K562 (cell line): ENCODE data around the gene SLC39A9. TPM values are rescaled to one million over a fixed set of nuclear protein-coding genes. Genes with fewer than 3 reads are reported as not detected.

Experiments used
- ARHGAP35 ChIP-seq: fragments of 450-650 bp; IDR thresholded peaks from 2 replicates; pipeline ENCODE4 v1.6.1; 2018; ENCODE audit not compliant: partially characterized antibody
- ARNT ChIP-seq, 2 experiments: fragments of 450-650 bp; IDR thresholded peaks; 2 replicates each; pipeline ENCODE4 v1.6.1; 2016; ENCODE audit warnings: mild to moderate bottlenecking in 1 of 2
- CHAMP1 ChIP-seq: fragments of 450-650 bp; IDR thresholded peaks from 2 replicates; pipeline ENCODE4 v1.6.1; 2016; ENCODE audit warnings: mild to moderate bottlenecking
- EGR1 ChIP-seq: fragments of 450-650 bp; conservative IDR thresholded peaks from 2 replicates; pipeline ENCODE4 v1.6.1; 2017; ENCODE audit warnings: mild to moderate bottlenecking
- IRF2 ChIP-seq: sonication (generic); formaldehyde crosslinking; IDR thresholded peaks from 2 replicates; pipeline ENCODE4 v1.8.1; 2022; ENCODE audit warnings: mild to moderate bottlenecking, missing genetic modification reagents
- NCOA2 ChIP-seq, 2 experiments: fragments of 450-650 bp; IDR thresholded peaks; 2 replicates each; pipeline ENCODE4 v1.6.1; 2018; ENCODE audit warnings: mild to moderate bottlenecking in 2 of 2, moderate library complexity in 1 of 2; ENCODE audit not compliant: partially characterized antibody in 2 of 2
- NR4A1 ChIP-seq, 2 experiments: fragments of 250-450 bp in 1 of 2; fragments of 450-650 bp in 1 of 2; sonication (Bioruptor Pico) in 1 of 2; IDR thresholded peaks; 2 replicates each; pipeline versions ENCODE4 v1.4.0 to v1.6.1; 2016 to 2020; ENCODE audit warnings: mild to moderate bottlenecking in 2 of 2, missing compliant biosample characterization in 1 of 2, missing genetic modification characterization in 1 of 2, moderate library complexity in 1 of 2
- RBM34 ChIP-seq: fragments of 200-400 bp; formaldehyde crosslinking; IDR thresholded peaks from 2 replicates; pipeline ENCODE4 v1.6.1; 2018; ENCODE audit warnings: low read length, borderline replicate concordance; ENCODE audit not compliant: insufficient read depth
- STAT5B ChIP-seq: fragments of 250-450 bp; sonication (Bioruptor Pico); IDR thresholded peaks from 2 replicates; pipeline ENCODE4 v1.8.0; 2021; ENCODE audit warnings: mild to moderate bottlenecking, inconsistent platforms
- TAF15 ChIP-seq: fragments of 200-400 bp; formaldehyde crosslinking; IDR thresholded peaks from 2 replicates; pipeline ENCODE4 v1.6.1; 2017; ENCODE audit warnings: mild to moderate bottlenecking, low read depth, low read length, moderate library complexity
- ZBTB34 ChIP-seq: fragments of 250-450 bp; sonication (Bioruptor Pico); IDR thresholded peaks from 2 replicates; pipeline ENCODE4 v1.8.0; 2021; ENCODE audit warnings: mild to moderate bottlenecking, moderate library complexity
- ZKSCAN8 ChIP-seq: fragments of 200-800 bp; sonication (Bioruptor generic); IDR thresholded peaks from 2 replicates; pipeline ENCODE4 v1.6.1; 2016; ENCODE audit warnings: missing genetic modification characterization, missing compliant biosample characterization
- ZNF316 ChIP-seq: fragments of 450-650 bp; IDR thresholded peaks from 2 replicates; pipeline ENCODE4 v1.6.1; 2016
- ZNF444 ChIP-seq: fragments of 250-450 bp; sonication (Bioruptor Pico); IDR thresholded peaks from 2 replicates; pipeline ENCODE4 v1.4.0; 2020; ENCODE audit warnings: mild to moderate bottlenecking, moderate library complexity
- polyA plus RNA-seq, 8 experiments: library from polyadenylated mRNA; depleted of rRNA in 4 of 8; stranded (reverse) in 5 of 8; unstranded in 3 of 8; fragments of >200 nt; fragmentation: Nextera tagmentation in 2 of 8; fragmentation: Illumina TruSeq in 1 of 8; extraction: Ambion mirVana in 2 of 8; extraction: Trizol in 1 of 8; gene quantifications; 2 replicates each; pipeline versions ENCODE4 v1.2.1 to v1.2.3, GENCODE V29; 2011 to 2014; ENCODE audit warnings: inconsistent platforms in 1 of 8, missing spikeins in 1 of 8
- total RNA-seq, 7 experiments: library from RNA; depleted of rRNA in 6 of 7; stranded (reverse); fragments of >200 nt in 6 of 7; fragmentation: Illumina TruSeq in 2 of 7; extraction: Trizol in 2 of 7; gene quantifications; 2 replicates each; pipeline versions ENCODE4 v1.2.1 to v1.2.3, GENCODE V29; 2011 to 2021; ENCODE audit warnings: low replicate concordance in 1 of 7
- TF ChIP-seq, protein P1 (sequence below): fragments of 450-650 bp; IDR thresholded peaks from 2 replicates; pipeline ENCODE4 v1.6.1; 2017; ENCODE audit warnings: antibody characterized with exemption
- TF ChIP-seq, protein P2 (sequence below): fragments of 250-450 bp; sonication (Bioruptor Pico); IDR thresholded peaks from 2 replicates; pipeline ENCODE4 v1.5.0; 2021; ENCODE audit warnings: mild to moderate bottlenecking, borderline replicate concordance
- TF ChIP-seq, protein P3 (sequence below): fragments of 250-450 bp; sonication (Bioruptor Pico); IDR thresholded peaks from 2 replicates; pipeline ENCODE4 v1.9.0; 2021; ENCODE audit warnings: mild to moderate bottlenecking

The SLC39A9 gene
- total and polyA plus RNA-seq, 9 of the 15 experiments (the other 6 are each of a cell fraction or from before 2014, with no cell fraction given), result 18.4 to 66.0 (median 32.5) TPM

DNA sequence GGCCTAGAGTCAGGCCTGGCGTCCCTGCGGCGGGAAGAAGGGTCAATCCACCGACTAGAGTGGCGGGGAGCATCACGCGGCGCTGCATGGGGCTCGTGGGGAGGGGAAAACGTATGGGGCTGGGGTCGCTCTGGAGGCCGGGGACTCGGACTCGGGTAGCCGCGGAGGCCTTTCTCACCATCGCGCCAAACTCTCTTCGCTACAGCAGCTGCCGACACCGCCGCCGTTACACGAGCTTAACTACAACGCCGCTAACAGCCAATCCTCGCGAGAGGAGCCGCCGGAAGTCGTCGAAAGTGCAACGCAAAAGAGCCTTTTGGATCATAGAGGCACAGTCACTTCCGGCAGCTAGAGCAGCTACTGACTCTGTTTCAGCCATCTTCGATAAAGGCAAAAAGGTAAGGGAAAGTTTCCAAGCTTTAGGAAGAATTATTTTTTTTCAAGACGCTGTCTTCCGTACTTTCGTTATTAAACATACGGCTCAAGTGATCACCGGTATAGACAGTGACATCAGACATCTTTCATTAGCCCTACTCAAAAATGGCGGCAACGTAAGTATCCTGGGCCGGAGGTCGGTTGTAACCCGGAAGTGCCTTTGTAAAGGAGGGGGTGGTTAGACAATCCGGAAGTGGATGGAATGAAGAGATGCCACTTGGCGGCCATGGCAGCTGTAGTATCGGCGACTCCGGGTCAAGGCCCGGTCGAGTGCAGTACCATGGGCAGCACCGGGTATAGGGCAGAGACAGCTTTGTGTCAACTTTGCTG is at the start of gene SLC39A9, which contains the start of gene ERH (continued):
- TF ChIP-seq CHAMP1 (no peak), STAT5B (CRISPR knock-in tag) (no peak), EGR1 (peak; percentile 80), ZNF316 (0 out of 2 replicates have a peak, but pooled peaks have one; percentile 12), TAF15 (no peak), ARHGAP35 (no peak), IRF2 (CRISPR knock-in tag) (no peak), RBM34 (no peak), NR4A1 (CRISPR knock-in tag; IDR thresholded peaks at IDR 0.05) (no peak), NR4A1 (tag; IDR thresholded peaks at IDR 0.05) (no peak), ZBTB34 (CRISPR knock-in tag) (no peak), ZKSCAN8 (CRISPR knock-in tag) (no peak), ZNF444 (no peak), NCOA2 (IDR thresholded peaks at IDR 0.05; ENCODE audit: partially characterized antibody in 2 of 2) (no peak), ARNT (IDR thresholded peaks at IDR 0.05) (peak; percentile 43 to 50; a peak in 1 of 4 replicates)
- TF ChIP-seq, protein P1, sequence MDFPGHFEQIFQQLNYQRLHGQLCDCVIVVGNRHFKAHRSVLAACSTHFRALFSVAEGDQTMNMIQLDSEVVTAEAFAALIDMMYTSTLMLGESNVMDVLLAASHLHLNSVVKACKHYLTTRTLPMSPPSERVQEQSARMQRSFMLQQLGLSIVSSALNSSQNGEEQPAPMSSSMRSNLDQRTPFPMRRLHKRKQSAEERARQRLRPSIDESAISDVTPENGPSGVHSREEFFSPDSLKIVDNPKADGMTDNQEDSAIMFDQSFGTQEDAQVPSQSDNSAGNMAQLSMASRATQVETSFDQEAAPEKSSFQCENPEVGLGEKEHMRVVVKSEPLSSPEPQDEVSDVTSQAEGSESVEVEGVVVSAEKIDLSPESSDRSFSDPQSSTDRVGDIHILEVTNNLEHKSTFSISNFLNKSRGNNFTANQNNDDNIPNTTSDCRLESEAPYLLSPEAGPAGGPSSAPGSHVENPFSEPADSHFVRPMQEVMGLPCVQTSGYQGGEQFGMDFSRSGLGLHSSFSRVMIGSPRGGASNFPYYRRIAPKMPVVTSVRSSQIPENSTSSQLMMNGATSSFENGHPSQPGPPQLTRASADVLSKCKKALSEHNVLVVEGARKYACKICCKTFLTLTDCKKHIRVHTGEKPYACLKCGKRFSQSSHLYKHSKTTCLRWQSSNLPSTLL, result no peak
- TF ChIP-seq, protein P2, sequence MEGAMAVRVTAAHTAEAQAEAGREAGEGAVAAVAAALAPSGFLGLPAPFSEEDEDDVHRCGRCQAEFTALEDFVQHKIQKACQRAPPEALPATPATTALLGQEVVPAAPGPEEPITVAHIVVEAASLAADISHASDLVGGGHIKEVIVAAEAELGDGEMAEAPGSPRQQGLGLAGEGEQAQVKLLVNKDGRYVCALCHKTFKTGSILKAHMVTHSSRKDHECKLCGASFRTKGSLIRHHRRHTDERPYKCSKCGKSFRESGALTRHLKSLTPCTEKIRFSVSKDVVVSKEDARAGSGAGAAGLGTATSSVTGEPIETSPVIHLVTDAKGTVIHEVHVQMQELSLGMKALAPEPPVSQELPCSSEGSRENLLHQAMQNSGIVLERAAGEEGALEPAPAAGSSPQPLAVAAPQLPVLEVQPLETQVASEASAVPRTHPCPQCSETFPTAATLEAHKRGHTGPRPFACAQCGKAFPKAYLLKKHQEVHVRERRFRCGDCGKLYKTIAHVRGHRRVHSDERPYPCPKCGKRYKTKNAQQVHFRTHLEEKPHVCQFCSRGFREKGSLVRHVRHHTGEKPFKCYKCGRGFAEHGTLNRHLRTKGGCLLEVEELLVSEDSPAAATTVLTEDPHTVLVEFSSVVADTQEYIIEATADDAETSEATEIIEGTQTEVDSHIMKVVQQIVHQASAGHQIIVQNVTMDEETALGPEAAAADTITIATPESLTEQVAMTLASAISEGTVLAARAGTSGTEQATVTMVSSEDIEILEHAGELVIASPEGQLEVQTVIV, result no peak
- TF ChIP-seq, protein P3, sequence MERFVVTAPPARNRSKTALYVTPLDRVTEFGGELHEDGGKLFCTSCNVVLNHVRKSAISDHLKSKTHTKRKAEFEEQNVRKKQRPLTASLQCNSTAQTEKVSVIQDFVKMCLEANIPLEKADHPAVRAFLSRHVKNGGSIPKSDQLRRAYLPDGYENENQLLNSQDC (CRISPR knock-in tag), result no peak
